Adrenal gland (tissue), 12 donors: ENCODE measurements around the gene PRPH. TPM values are rescaled to one million over a fixed set of nuclear protein-coding genes. Genes with fewer than 3 reads are reported as not detected.

Source experiments
- DNase-seq, 7 donors: peaks; one replicate each; pipeline ENCODE4 v3.0.0-alpha.2; 2019 to 2020
- H3K27ac ChIP-seq, 5 donors: fragments of 200-600 bp; sonication (generic) in 4 of 5; 1 replicate in 3 of 5; 2 replicates in 2 of 5; pipeline versions ENCODE4 v1.5.1 to v1.8.0; 2016 to 2020; ENCODE audit warnings: mild to moderate bottlenecking in 1 of 5
- H3K27me3 ChIP-seq: fragments of 200-600 bp; 2 replicates; pipeline ENCODE4 v1.8.0; 2021
- H3K36me3 ChIP-seq, 2 donors: fragments of 200-600 bp; replicated peaks in 1 of 2; 1 replicate in 1 of 2; 2 replicates in 1 of 2; pipeline versions ENCODE4 v1.5.1 to v1.8.0; 2018 to 2022
- H3K4me1 ChIP-seq, 2 donors: fragments of 200-600 bp; replicated peaks in 1 of 2; 1 replicate in 1 of 2; 2 replicates in 1 of 2; pipeline versions ENCODE4 v1.5.1 to v1.8.0; 2018 to 2021
- H3K4me3 ChIP-seq, 4 donors: fragments of 200-600 bp; sonication (generic) in 3 of 4; one replicate each; pipeline ENCODE4 v1.5.1; 2016 to 2018
- H3K9me3 ChIP-seq, 3 donors: fragments of 200-600 bp; sonication (generic) in 1 of 3; replicated peaks in 1 of 3; 1 replicate in 2 of 3; 2 replicates in 1 of 3; pipeline versions ENCODE4 v1.5.1 to v1.8.0; 2016 to 2021
- CTCF ChIP-seq, 6 experiments: fragments of 450-650 bp in 4 of 6; fragments of 200-600 bp in 2 of 6; sonication (generic) in 1 of 6; IDR thresholded peaks; 1 replicate in 5 of 6; 2 replicates in 1 of 6; pipeline versions ENCODE4 v1.5.1 to v1.8.0; 2016 to 2021; ENCODE audit warnings: antibody characterized with exemption in 6 of 6, mild to moderate bottlenecking in 2 of 6, moderate library complexity in 1 of 6
- POLR2A ChIP-seq, 2 donors: fragments of 450-650 bp; IDR thresholded peaks; one replicate each; pipeline ENCODE4 v1.6.1; 2017; ENCODE audit warnings: antibody characterized with exemption in 2 of 2, mild to moderate bottlenecking in 2 of 2, moderate library complexity in 1 of 2
- WGBS, 4 donors: extraction: QIAGEN DNeasy Blood & Tissue Kit in 2 of 4; methylation state at CpG; one replicate each; pipeline versions ENCODE4 v1.1.5 to v1.1.7; 2013 to 2017; 5-methylcytosine and 5-hydroxymethylcytosine counted together
- intact Hi-C, 2 donors: fragments of 100-400 bp; cut with DNase I; formaldehyde crosslinking; loops; one replicate each; pipeline versions ENCODE4 v1.14.1 to v1.15.0; 2022 to 2023
- polyA plus RNA-seq, 3 donors: library from polyadenylated mRNA; stranded (reverse); fragments of 200-250 nt in 2 of 3; fragments of 350-450 nt in 1 of 3; fragmentation: Illumina TruSeq in 1 of 3; extraction: RNeasy Lipid Tissue Mini Kit (QIAGEN cat#74804) in 1 of 3; gene quantifications; one replicate each; pipeline ENCODE4 v1.2.3, GENCODE V29; 2013 to 2014
- total RNA-seq, 9 donors: library from RNA; depleted of rRNA in 4 of 9; stranded (reverse); fragments of >200 nt in 4 of 9; fragments of 120-200 nt in 1 of 9; fragmentation: NEBNext Ultra II Directional in 1 of 9; extraction: Animal tissue kit (Norgen Biotek cat#: 25700) in 1 of 9; gene quantifications; one replicate each; pipeline versions ENCODE4 v1.1.0 to v1.2.4, GENCODE V29; 2013 to 2023
- donor health status: healthy with polysubstance abuse.
- donor health status: Bipolar disorder and iron deficiency.
- donor health status: DM: yes; HTN: yes; CAD: no.
- donor health status: DM: no; HTN: no; CAD: no.
- donor health status: DM: no; HTN: no; CAD: no.
- donor health status: DM: yes; HTN: yes; CAD: no.

The PRPH gene
- total and polyA plus RNA-seq, 12 donors, result 0.16 to 27.8 (median 5.9) TPM; not detected in 3

- Histone ChIP-seq H3K27me3 (no peaks in the 10 kb centered on the region), H3K36me3 (no peaks in the 10 kb centered on the region), H3K9me3 (no peaks in the 10 kb centered on the region), H3K4me3 (no peak overlapping the region), H3K4me1 (no peaks in the 10 kb centered on the region), H3K27ac (no peak overlapping the region)
- DNase-seq, result peak in 2 of 7 donors; percentile 4 to 47
- 37 to 51% (median 45%) methylated on average over 6 of the region's 6 CpGs for WGBS, 4 donors
- TF ChIP-seq CTCF (IDR thresholded peaks at IDR 0.05), result no peak
- no peak for TF ChIP-seq POLR2A (IDR thresholded peaks at IDR 0.05)
- intact Hi-C loops, result no loop called here
These were observed 7.1 kb upstream of the PRPH start for GRCh38 chr12:49287876-49288275.

- Histone ChIP-seq H3K36me3 (no peaks in the 10 kb centered on the region), H3K27me3 (no peaks in the 10 kb centered on the region), H3K9me3 (no peaks in the 10 kb centered on the region), H3K27ac (no peak overlapping the region), H3K4me1 (no peaks in the 10 kb centered on the region), H3K4me3 (no peak overlapping the region)
- 5 to 10% (median 8%) methylated on average over 11 of the region's 11 CpGs for WGBS, 4 donors
- intact Hi-C loops, result no loop called here
- TF ChIP-seq POLR2A (IDR thresholded peaks at IDR 0.05), result no peak
- TF ChIP-seq CTCF (IDR thresholded peaks at IDR 0.05), result peak; percentile 65 to 84 (median 78)
- DNase-seq, result peak in 6 of 7 donors; percentile 43 to 81 (median 57)
These were observed 6.5 kb upstream of the PRPH start for GRCh38 chr12:49288412-49288853.

- 70 to 82% (median 76%) methylated on average over 9 of the region's 9 CpGs for WGBS, 4 donors
- TF ChIP-seq CTCF (IDR thresholded peaks at IDR 0.05), result no peak
- Histone ChIP-seq H3K27me3 (no peaks in the 10 kb centered on the region), H3K4me1 (no peaks in the 10 kb centered on the region), H3K4me3 (no peak overlapping the region), H3K27ac (no peak overlapping the region), H3K36me3 (no peaks in the 10 kb centered on the region), H3K9me3 (no peaks in the 10 kb centered on the region)
- intact Hi-C loops, result no loop called here
- peak in 1 of 7 donors; percentile 5 for DNase-seq
These were observed 5.9 kb upstream of the PRPH start for GRCh38 chr12:49288922-49289555.

- DNase-seq, result peak in 1 of 7 donors; percentile 7
- Histone ChIP-seq H3K27ac (peak overlapping the region in 1 of 5 donors; percentile 38), H3K4me1 (peaks cover 15 to 17% of the 10 kb centered on the region in 2 donors), H3K36me3 (no peaks in the 10 kb centered on the region), H3K27me3 (peaks cover 24% of the 10 kb centered on the region), H3K9me3 (no peaks in the 10 kb centered on the region), H3K4me3 (no peak overlapping the region)
- 76 to 85% (median 80%) methylated on average over 4 to 7 of the region's 7 CpGs for WGBS, 4 donors
- TF ChIP-seq POLR2A (IDR thresholded peaks at IDR 0.05) (no peak), CTCF (IDR thresholded peaks at IDR 0.05) (no peak)
- intact Hi-C loops, result no loop called here
These were observed 2.3 kb upstream of the PRPH start for GRCh38 chr12:49292729-49293055.
